Skeletal muscle satellite cell (primary cell): ENCODE data around the gene ACER2.

Experiments
- H3K27me3 ChIP-seq: 2 replicates; pipeline ENCODE4 v1.7.0; 2013; ENCODE audit warnings: low read length; ENCODE audit not compliant: control insufficient read depth, insufficient read depth
- H3K36me3 ChIP-seq: 2 replicates; pipeline ENCODE4 v1.7.0; 2013; ENCODE audit warnings: mild to moderate bottlenecking, control low read depth, low read length; ENCODE audit not compliant: insufficient read depth
- H3K4me1 ChIP-seq: 2 replicates; pipeline ENCODE4 v1.7.0; 2013; ENCODE audit warnings: low read length; ENCODE audit not compliant: control insufficient read depth, insufficient read depth
- H3K4me2 ChIP-seq: 2 replicates; pipeline ENCODE4 v1.7.0; 2013; ENCODE audit warnings: mild to moderate bottlenecking, low read length
- H3K4me3 ChIP-seq: 2 replicates; pipeline ENCODE4 v1.7.0; 2013; ENCODE audit warnings: low read length
- H3K9ac ChIP-seq: 2 replicates; pipeline ENCODE4 v1.7.0; 2013; ENCODE audit warnings: mild to moderate bottlenecking, low read depth, low read length, moderate library complexity
- H3K9me3 ChIP-seq: replicated peaks from 2 replicates; pipeline ENCODE4 v1.7.0; 2013; ENCODE audit warnings: mild to moderate bottlenecking, control low read depth, low read length

ACER2 gene

DNA sequence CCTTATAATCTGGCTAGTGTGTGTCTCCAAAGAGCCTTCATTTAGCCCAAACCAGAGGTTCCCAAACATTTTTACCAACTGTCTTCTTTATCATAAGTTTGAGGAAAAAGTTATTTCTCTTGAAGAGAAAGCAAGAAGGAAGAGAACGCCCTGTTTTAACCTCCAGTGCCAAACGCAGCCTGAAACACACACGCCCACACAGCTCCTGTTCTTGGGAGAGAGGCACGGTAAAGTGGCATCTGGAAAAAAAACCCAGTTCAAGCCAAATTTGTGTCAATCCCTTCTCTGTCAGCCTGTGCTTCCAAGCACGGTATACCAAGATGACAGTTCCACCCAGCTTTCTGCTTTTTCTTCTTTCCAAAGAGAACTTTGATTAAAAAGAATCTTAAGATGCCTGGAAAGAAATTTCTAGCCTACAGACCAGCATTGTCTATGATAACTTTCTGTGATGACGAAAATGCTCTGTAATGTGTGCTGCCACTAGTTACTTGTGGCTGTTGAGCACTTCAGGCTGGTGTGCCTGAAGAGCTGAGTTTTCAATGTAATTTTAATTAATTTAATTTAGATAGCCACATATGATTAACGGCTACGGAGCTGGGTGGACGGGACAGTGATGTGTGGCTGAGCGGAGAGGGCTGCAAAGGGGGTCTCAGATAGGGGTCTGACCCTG lies 62.3 kb downstream of the ACER2 start:
- Histone ChIP-seq H3K9me3 (no peaks in the 10 kb centered on the region), H3K4me1 (peaks cover 8% of the 10 kb centered on the region), H3K4me2 (peak overlapping the region; percentile 25), H3K4me3 (no peak overlapping the region), H3K9ac (no peak overlapping the region), H3K36me3 (no peaks in the 10 kb centered on the region), H3K27me3 (peaks cover 34% of the 10 kb centered on the region)

DNA sequence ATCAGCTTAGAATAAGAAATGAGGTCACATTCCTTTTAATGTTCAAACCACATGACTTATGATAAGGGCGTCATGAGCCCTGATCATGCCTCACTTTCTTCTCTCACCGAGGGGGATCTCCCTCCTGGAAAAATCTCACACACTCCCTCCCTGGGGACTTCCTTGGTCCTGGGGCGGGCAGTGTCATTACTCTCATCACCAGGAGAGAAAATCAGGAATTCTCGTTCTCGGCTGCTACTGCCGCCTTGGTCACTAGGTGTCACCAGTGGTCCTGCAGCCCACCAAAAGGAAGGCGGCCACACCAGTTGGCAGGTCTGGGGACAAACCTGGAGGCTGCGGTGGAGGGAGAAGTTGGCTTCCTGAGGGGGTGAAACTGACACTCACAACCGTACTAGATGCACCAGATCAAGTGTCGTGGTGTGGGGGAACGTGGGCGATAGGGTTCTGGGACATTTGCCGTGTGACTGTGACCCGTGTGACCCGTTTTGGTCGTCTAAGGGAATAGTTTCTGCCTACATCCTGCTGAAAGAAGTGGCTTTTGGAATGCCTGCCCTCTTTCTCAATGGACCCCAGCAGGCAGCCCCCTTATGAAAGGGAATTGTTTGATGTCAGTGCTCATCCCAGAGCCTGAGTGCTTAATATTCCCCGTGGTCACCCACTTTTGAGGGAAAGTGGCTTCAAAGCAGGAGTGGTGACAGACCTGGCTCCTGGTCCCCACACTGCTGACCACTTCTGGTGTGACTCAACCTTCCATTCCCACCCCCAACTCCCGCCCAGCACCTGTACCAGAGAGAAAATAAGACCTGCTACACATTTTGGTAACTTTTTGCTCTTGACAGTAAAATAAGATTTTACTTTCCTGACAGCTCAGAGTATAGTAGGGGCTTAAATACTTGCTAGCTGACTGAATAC lies 63.2 kb downstream of the ACER2 start:
- Histone ChIP-seq H3K4me2 (peak overlapping the region; percentile 71), H3K9me3 (no peaks in the 10 kb centered on the region), H3K9ac (no peak overlapping the region)

DNA sequence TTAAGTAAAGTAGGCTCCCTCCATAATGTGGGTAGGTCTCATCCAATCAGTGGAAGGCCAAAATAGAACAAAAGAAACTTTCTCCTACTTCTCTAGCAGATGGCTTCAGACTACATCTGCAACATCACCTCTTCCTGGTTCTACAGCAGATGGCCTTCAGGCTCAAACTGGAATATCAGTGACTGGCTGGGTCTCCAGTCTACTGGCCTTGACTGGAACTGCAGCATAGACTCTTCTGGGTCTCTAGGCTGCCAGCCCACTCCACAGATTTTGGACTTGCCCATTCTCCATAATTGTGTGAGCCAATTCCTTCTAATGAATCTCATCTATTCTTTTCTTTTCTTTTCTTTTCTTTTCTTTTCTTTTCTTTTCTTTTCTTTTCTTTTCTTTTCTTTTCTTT lies 64.8 kb downstream of the ACER2 start:
- Histone ChIP-seq H3K36me3 (no peaks in the 10 kb centered on the region), H3K4me3 (no peak overlapping the region), H3K4me2 (no peak overlapping the region), H3K9ac (no peak overlapping the region), H3K4me1 (peaks cover 8% of the 10 kb centered on the region), H3K27me3 (peaks cover 37% of the 10 kb centered on the region), H3K9me3 (no peaks in the 10 kb centered on the region)

More for the DNA sequence above, 63.2 kb downstream of the ACER2 start:
- peaks cover 8% of the 10 kb centered on the region for H3K4me1 ChIP-seq
- H3K36me3 ChIP-seq, result no peaks in the 10 kb centered on the region
- peak overlapping the region; percentile 52 for H3K4me3 ChIP-seq
- peaks cover 34% of the 10 kb centered on the region for H3K27me3 ChIP-seq

DNA sequence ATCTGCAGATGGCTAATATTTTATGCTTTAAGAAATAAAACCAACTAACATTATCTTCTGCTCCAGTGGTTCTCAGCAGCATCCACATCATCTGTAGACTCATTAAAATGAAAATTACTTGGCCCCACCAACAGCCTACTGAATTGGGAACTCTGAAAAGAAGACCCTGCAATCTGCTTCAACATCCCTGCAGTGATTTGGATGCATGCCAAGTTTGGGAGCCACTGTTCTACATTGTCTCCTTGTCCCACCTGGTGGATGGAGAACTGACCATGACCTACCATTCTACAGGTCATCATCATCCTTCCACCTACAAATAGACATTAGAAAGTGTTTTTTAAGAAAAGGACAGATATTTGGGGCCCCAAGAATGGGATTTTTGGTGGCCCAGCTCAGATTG lies 71.1 kb downstream of the ACER2 start:
- Histone ChIP-seq H3K9ac (no peak overlapping the region), H3K36me3 (no peaks in the 10 kb centered on the region), H3K9me3 (no peaks in the 10 kb centered on the region), H3K4me2 (no peak overlapping the region), H3K4me1 (no peaks in the 10 kb centered on the region), H3K4me3 (no peak overlapping the region), H3K27me3 (peaks cover 55% of the 10 kb centered on the region)

DNA sequence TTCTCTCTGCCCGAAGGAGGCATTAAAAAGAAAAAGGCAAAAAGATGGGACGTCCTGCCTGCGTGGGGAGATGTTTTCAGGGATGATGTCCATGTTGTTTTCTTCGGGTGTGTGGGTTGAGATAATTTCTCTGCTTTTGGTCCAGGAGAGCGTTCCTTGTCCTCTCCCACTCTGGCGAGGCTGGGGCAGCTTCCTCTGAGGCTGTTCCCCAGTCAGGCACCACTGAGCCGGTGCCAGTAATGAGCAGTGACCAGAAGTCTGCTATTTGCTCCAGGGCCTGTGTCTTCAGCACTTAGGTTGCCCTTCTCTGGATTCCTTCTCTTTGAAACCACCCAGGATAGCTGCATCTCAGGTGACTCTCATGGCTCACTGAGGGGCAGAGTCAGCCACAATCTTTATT lies 71.5 kb downstream of the ACER2 start:
- Histone ChIP-seq H3K4me1 (no peaks in the 10 kb centered on the region), H3K9ac (no peak overlapping the region), H3K36me3 (no peaks in the 10 kb centered on the region), H3K4me2 (no peak overlapping the region), H3K4me3 (no peak overlapping the region), H3K27me3 (peaks cover 59% of the 10 kb centered on the region), H3K9me3 (no peaks in the 10 kb centered on the region)

DNA sequence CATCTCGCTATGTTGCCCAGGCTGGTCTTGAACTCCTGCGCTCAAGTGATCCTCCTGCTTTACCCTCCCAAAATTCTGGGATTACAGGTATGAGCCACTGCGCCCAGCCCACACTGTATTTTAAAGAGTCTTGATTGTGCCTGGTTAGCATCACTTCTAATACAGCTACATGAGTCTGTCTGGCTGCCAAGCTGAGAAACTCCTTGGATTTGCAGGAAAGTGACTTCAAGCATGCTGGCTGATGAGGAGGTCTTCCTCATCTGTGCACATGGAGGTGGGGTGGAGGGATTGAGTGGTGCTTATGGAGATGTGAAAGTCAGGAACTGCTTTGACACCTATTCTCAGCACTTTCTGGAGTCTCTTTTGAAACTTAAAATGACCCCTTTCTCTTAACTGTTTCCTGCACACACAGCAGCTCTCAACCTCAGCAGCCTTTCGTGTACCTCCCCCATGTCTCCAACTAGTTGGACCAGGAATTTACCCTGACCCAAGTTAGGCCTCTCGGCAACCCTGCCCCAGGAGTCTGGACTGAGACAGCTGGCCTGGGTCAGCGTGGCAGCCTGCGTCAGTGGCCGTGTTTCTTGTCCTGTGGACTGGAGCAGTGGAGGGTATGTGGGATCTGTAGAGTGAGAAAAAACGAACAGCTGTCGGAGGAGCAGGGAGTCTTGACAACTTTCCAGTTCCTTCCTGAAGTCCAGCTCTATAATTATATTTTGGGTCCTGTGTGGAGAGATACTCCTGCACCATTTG lies 72.5 kb downstream of the ACER2 start:
- Histone ChIP-seq H3K9ac (no peak overlapping the region), H3K9me3 (no peaks in the 10 kb centered on the region), H3K36me3 (no peaks in the 10 kb centered on the region), H3K27me3 (peaks cover 58% of the 10 kb centered on the region), H3K4me1 (no peaks in the 10 kb centered on the region), H3K4me2 (no peak overlapping the region), H3K4me3 (no peak overlapping the region)

DNA sequence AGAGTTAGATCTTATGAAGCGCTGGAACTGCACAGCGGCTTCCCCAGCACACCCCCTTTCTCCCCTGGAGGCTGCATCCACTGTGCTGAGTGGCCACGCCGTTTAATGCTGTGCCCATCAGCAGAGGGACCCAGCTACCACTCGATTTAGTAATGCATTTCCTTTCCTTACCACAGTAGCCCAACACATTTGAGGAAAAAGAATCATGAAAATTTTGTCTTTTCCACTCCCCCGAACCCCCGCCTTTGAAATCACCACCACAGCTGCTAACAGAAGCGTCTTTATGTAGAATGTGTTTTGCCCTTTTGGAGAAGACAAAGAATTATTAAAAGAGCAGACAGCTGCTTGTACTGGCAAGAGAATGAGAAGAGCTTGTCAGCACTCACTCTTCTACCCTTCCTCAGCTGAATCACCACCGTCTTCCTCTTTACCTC lies 73.2 kb downstream of the ACER2 start:
- Histone ChIP-seq H3K9me3 (no peaks in the 10 kb centered on the region), H3K36me3 (no peaks in the 10 kb centered on the region), H3K4me2 (no peak overlapping the region), H3K27me3 (peaks cover 58% of the 10 kb centered on the region), H3K9ac (no peak overlapping the region), H3K4me3 (no peak overlapping the region), H3K4me1 (no peaks in the 10 kb centered on the region)

DNA sequence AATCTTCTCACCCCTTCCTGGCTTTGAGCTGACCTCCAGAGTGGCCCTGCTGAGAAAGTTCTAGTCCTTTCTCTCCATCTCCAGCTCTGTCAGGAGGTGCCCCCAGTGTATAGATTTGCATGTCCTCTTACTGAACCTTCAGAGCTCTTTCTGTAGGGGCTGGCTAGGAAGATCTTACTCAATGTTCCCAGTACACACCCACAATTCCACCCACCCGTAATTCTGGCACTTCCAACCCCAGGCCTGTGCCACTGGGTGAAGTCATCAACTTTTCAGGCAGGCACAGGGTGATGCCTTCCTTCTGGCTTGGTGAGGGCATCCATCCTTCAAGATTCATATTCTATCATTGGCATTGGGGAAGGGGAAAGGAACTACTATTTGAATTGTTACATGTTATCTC lies 75.9 kb downstream of the ACER2 start:
- no peaks in the 10 kb centered on the region for H3K9me3 ChIP-seq
- peaks cover 56% of the 10 kb centered on the region for H3K27me3 ChIP-seq
- H3K4me3 ChIP-seq, result no peak overlapping the region
- H3K4me1 ChIP-seq, result no peaks in the 10 kb centered on the region
- H3K4me2 ChIP-seq, result no peak overlapping the region
- H3K36me3 ChIP-seq, result no peaks in the 10 kb centered on the region
- no peak overlapping the region for H3K9ac ChIP-seq

DNA sequence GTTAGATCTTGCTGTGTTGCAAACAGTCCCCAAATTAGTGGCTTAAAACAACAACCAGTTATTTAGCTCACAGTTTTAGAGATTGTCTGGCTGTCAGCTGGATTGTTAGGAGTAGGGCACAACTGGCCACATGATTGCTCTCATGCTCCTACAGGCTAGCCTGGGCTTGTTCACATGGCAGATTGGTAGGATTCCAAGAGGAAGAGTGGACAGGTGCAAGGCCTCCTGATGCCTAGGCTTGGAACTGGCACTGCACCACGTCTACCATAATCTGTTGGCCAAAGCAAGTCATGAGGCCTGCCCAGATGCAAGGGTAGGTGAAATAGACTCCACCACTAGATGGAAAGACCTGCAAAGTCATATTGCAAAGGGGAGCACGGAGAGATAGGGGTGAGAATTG lies 76.4 kb downstream of the ACER2 start:
- Histone ChIP-seq H3K36me3 (no peaks in the 10 kb centered on the region), H3K9ac (no peak overlapping the region), H3K4me3 (no peak overlapping the region), H3K4me2 (no peak overlapping the region), H3K4me1 (no peaks in the 10 kb centered on the region), H3K9me3 (no peaks in the 10 kb centered on the region), H3K27me3 (peaks cover 56% of the 10 kb centered on the region)

DNA sequence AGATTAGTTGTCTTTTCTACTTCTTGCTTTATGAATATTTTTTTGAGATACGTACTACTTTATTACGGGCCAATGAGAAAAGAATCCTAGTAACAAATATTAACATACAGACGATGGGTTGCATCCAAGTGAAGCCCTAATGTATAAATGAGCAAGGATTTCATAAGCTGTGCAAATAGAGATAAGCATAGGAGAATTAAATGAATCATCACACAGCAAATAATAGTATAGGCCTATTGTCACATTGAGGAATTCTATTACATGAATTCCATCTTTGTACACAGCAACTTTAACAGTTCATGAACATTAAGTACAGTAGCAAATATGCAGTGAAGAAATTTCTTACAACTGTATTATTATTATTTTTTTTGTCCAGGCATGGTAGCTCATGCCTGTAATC lies 78.0 kb downstream of the ACER2 start:
- Histone ChIP-seq H3K27me3 (peaks cover 49% of the 10 kb centered on the region), H3K4me2 (no peak overlapping the region), H3K36me3 (no peaks in the 10 kb centered on the region), H3K4me3 (no peak overlapping the region), H3K9ac (no peak overlapping the region), H3K9me3 (no peaks in the 10 kb centered on the region), H3K4me1 (no peaks in the 10 kb centered on the region)

DNA sequence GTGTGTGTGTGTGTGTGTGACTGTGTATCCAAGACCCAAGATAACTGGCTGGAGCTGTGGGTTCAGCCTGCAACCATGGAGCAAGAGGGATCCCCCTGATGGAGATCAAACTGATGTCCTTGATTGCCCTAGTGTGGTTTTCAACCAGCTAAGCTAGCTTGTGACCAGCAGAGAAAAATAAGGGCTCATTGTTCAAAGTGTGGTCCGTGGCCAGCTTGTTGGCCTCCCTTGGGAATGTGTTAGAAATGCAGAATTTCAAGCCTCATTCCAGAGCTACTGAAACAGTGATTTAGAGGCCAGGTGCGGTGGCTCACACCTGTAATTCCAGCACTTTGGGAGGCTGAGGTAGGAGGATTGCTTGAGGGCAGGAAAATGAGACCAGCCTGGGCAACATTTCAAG lies 79.9 kb downstream of the ACER2 start:
- no peak overlapping the region for H3K9ac ChIP-seq

More for the DNA sequence above, 79.9 kb downstream of the ACER2 start:
- H3K36me3 ChIP-seq, result no peaks in the 10 kb centered on the region
- no peak overlapping the region for H3K4me3 ChIP-seq
- H3K27me3 ChIP-seq, result peaks cover 34% of the 10 kb centered on the region
- no peaks in the 10 kb centered on the region for H3K9me3 ChIP-seq
- H3K4me1 ChIP-seq, result peaks cover 9% of the 10 kb centered on the region
- no peak overlapping the region for H3K4me2 ChIP-seq
